ENCODE data around the gene TCEA2. TPM values are rescaled to one million over a fixed set of nuclear protein-coding genes. Genes with fewer than 3 reads are reported as not detected.

The TCEA2 gene
- total and polyA plus RNA-seq, 2 donors (not counting 1 experiment from before 2014, with no cell fraction given): 58.1 to 63.9 TPM

DNA sequence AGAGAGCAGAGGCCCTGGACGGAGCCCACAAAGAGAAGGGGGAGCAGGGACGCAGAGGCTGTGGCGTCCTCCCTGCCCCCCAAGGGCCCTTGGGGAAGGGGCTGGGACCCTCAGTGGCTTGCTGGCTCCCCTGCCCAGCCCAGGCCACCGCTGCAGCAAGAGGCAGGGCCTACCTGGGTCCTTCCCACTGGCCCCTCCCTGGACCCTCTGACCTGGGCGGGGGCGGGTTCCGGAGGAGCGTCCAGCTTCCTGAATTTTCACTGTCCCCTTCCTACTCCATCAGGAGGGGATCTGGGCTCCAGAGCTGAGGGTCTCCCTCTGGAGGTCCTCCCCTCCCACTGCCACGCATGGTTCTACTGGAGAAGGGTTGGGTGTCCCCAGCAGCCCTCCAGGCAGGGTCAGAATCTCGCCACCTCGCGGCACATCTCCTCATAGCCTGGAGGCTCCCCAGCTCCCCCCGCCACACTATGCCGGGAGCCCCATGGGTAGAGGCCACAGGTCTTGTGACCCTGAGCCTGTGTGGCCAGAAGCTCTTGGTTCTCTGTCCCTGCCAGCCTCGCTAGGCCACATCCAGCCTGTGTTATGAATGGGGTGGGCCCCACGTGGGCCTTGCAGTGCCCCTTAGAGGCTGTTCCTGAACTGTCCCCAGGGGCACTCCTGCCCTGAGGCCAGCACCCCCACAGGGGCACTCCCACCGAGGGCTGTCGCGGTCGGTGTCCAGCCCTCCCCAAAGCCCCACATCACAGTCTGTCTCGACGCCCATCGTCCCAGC is 12.6 kb upstream of the TCEA2 start:
- Histone ChIP-seq H3K4me2 (replicated peaks; ENCODE audit: low read depth, low read length, poor library complexity, severe bottlenecking) (peak overlapping the region; percentile 58), H4K20me1 (ENCODE audit: control insufficient read depth, insufficient read depth, low read length, poor library complexity, severe bottlenecking) (no peaks in the 10 kb centered on the region), H3K27me3 (replicated peaks in 1 of 4; ENCODE audit: control extremely low read depth in 1 of 4, control insufficient read depth in 3 of 4, insufficient read depth in 4 of 4, low read length in 3 of 4) (peaks cover 0 to 68% (median 29%) of the 10 kb centered on the region in 4 experiments), H3K27ac (ENCODE audit: low read length in 2 of 2) (no peak overlapping the region), H3K36me3 (replicated peaks in 1 of 2; ENCODE audit: control extremely low read depth in 1 of 2, control insufficient read depth in 1 of 2, extremely low read depth in 1 of 2, insufficient read depth in 2 of 2, low read length in 1 of 2) (no peaks in the 10 kb centered on the region), H2AFZ (ENCODE audit: insufficient read depth, low read depth, low read length, poor library complexity, severe bottlenecking) (no peak overlapping the region), H3K4me3 (ENCODE audit: control extremely low read depth in 1 of 5, extremely low read depth in 1 of 5, insufficient read depth in 1 of 5, low read depth in 2 of 5, low read length in 4 of 5) (no peak overlapping the region), H3K4me1 (ENCODE audit: control insufficient read depth in 2 of 2, insufficient read depth in 2 of 2, low read length in 2 of 2) (peaks cover 9 to 11% of the 10 kb centered on the region in 2 donors), H3K9me3 (ENCODE audit: control extremely low read depth in 1 of 3, control insufficient read depth in 2 of 3, insufficient read depth in 1 of 3, low read length in 2 of 3) (peaks cover 0 to 13% (median 0%) of the 10 kb centered on the region in 3 donors), H3K9ac (ENCODE audit: low read length) (peak overlapping the region; percentile 15), H3K79me2 (ENCODE audit: control insufficient read depth, insufficient read depth, low read length) (no peaks in the 10 kb centered on the region)
- Mint-ChIP-seq H3K4me3 (peak overlapping the region; percentile 37), H3K9me3 (ENCODE audit: insufficient read depth) (no peaks in the 10 kb centered on the region), H3K27me3 (peaks cover 46% of the 10 kb centered on the region), H3K27ac (no peak overlapping the region), H3K4me1 (peaks cover 10% of the 10 kb centered on the region)
- ATAC-seq (ENCODE audit: low read depth) (no peak), DNase-seq (no peak)
- WGBS (ENCODE audit: insufficient coverage): 68% methylated on average over 21 of the region's 23 CpGs
- TF ChIP-seq EZH2 (IDR thresholded peaks at IDR 0.05; ENCODE audit: borderline replicate concordance, insufficient read depth, low read depth, low read length, poor library complexity, severe bottlenecking): no peak
- TF ChIP-seq, protein P1, sequence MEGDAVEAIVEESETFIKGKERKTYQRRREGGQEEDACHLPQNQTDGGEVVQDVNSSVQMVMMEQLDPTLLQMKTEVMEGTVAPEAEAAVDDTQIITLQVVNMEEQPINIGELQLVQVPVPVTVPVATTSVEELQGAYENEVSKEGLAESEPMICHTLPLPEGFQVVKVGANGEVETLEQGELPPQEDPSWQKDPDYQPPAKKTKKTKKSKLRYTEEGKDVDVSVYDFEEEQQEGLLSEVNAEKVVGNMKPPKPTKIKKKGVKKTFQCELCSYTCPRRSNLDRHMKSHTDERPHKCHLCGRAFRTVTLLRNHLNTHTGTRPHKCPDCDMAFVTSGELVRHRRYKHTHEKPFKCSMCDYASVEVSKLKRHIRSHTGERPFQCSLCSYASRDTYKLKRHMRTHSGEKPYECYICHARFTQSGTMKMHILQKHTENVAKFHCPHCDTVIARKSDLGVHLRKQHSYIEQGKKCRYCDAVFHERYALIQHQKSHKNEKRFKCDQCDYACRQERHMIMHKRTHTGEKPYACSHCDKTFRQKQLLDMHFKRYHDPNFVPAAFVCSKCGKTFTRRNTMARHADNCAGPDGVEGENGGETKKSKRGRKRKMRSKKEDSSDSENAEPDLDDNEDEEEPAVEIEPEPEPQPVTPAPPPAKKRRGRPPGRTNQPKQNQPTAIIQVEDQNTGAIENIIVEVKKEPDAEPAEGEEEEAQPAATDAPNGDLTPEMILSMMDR (IDR thresholded peaks at IDR 0.05): no peak
- ChIA-PET POLR2A (no interaction called here), CTCF (interaction anchor here (0.6 to 1.5 kb wide), 2 partner anchors 10 to 89 kb away, joined by 3 read pairs; no protein-coding TSS in a partner anchor)
- intact Hi-C loops (cut with micrococcal nuclease): no loop called here

DNA sequence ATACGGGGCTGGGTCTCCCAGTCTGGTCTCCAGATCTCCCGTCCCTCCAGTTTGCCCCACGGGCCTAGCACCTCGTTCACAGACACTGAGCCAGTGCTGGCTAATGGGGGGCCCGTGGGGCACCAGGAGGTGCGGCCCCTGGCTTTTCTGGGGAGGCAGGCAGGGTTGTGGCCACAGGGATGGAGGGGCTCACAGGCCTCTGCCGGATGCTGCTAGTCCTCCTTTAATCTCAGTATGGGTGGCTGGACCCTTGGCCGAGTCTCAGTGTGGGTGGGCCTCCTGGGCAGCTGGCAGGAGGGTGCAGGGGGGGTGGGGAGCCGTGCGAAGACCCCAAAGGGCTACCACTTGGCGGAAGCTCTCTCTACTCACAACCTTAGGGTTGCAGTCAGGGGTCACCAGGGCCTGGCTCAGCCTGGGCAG is 12.0 kb upstream of the TCEA2 start:
- H3K9me3 Mint-ChIP-seq (ENCODE audit: insufficient read depth): no peaks in the 10 kb centered on the region
- H3K9ac ChIP-seq (ENCODE audit: low read length): no peak overlapping the region
- ChIA-PET POLR2A (no interaction called here), CTCF (interaction anchor here (1.5 kb wide), 1 partner anchor 9 kb away, joined by 3 read pairs; no protein-coding TSS in a partner anchor)
- no peak overlapping the region for H3K27ac ChIP-seq (ENCODE audit: low read length in 2 of 2)
- peaks cover 0 to 70% (median 30%) of the 10 kb centered on the region in 4 experiments for H3K27me3 ChIP-seq (replicated peaks in 1 of 4; ENCODE audit: control extremely low read depth in 1 of 4, control insufficient read depth in 3 of 4, insufficient read depth in 4 of 4, low read length in 3 of 4)
- ATAC-seq (ENCODE audit: low read depth) (no peak), DNase-seq (no peak)
- H3K79me2 ChIP-seq (ENCODE audit: control insufficient read depth, insufficient read depth, low read length): no peaks in the 10 kb centered on the region
- H4K20me1 ChIP-seq (ENCODE audit: control insufficient read depth, insufficient read depth, low read length, poor library complexity, severe bottlenecking): no peaks in the 10 kb centered on the region
- H3K4me3 Mint-ChIP-seq: no peak overlapping the region
- peaks cover 9 to 11% of the 10 kb centered on the region in 2 donors for H3K4me1 ChIP-seq (ENCODE audit: control insufficient read depth in 2 of 2, insufficient read depth in 2 of 2, low read length in 2 of 2)
- no peak overlapping the region for H3K4me2 ChIP-seq (replicated peaks; ENCODE audit: low read depth, low read length, poor library complexity, severe bottlenecking)
- intact Hi-C loops (cut with micrococcal nuclease): no loop called here
- TF ChIP-seq, protein P1 (IDR thresholded peaks at IDR 0.05): no peak
- no peak for TF ChIP-seq EZH2 (IDR thresholded peaks at IDR 0.05; ENCODE audit: borderline replicate concordance, insufficient read depth, low read depth, low read length, poor library complexity, severe bottlenecking)
- H3K27me3 Mint-ChIP-seq: peaks cover 42% of the 10 kb centered on the region
- H2AFZ ChIP-seq (ENCODE audit: insufficient read depth, low read depth, low read length, poor library complexity, severe bottlenecking): no peak overlapping the region
- H3K9me3 ChIP-seq (ENCODE audit: control extremely low read depth in 1 of 3, control insufficient read depth in 2 of 3, insufficient read depth in 1 of 3, low read length in 2 of 3): peaks cover 0 to 18% (median 0%) of the 10 kb centered on the region in 3 donors
- H3K27ac Mint-ChIP-seq: no peak overlapping the region
- peaks cover 10% of the 10 kb centered on the region for H3K4me1 Mint-ChIP-seq
- H3K36me3 ChIP-seq (replicated peaks in 1 of 2; ENCODE audit: control extremely low read depth in 1 of 2, control insufficient read depth in 1 of 2, extremely low read depth in 1 of 2, insufficient read depth in 2 of 2, low read length in 1 of 2): no peaks in the 10 kb centered on the region
- H3K4me3 ChIP-seq (ENCODE audit: control extremely low read depth in 1 of 5, extremely low read depth in 1 of 5, insufficient read depth in 1 of 5, low read depth in 2 of 5, low read length in 4 of 5): no peak overlapping the region
- 82% methylated on average over 8 of the region's 11 CpGs for WGBS (ENCODE audit: insufficient coverage)

Measured in B cell (primary cell).